H9 (cell line): ENCODE data around the gene WDR48. TPM values are rescaled to one million over a fixed set of nuclear protein-coding genes. Genes with fewer than 3 reads are reported as not detected.

Source experiments
- DNase-seq: peaks from one replicate; pipeline ENCODE4 v3.0.0-alpha.2; 2017
- H2AFZ ChIP-seq: one replicate; pipeline ENCODE4 v1.6.1; 2013; ENCODE audit warnings: mild to moderate bottlenecking, low read length, control low read depth, moderate library complexity
- H2AK5ac ChIP-seq: 2 replicates; pipeline ENCODE4 v1.6.1; 2013; ENCODE audit warnings: low read length, control low read depth, mixed read lengths; ENCODE audit not compliant: insufficient read length
- H2BK120ac ChIP-seq: one replicate; pipeline ENCODE4 v1.6.1; 2013; ENCODE audit warnings: low read depth, mild to moderate bottlenecking, low read length, control low read depth, inconsistent platforms; ENCODE audit not compliant: poor library complexity, severe bottlenecking
- H2BK12ac ChIP-seq: 2 replicates; pipeline ENCODE4 v1.6.1; 2013; ENCODE audit warnings: low read length, control low read depth, mixed read lengths, low read depth; ENCODE audit not compliant: insufficient read length
- H2BK15ac ChIP-seq: 2 replicates; pipeline ENCODE4 v1.6.1; 2013; ENCODE audit warnings: low read depth, low read length, control low read depth
- H2BK20ac ChIP-seq: one replicate; pipeline ENCODE4 v1.6.1; 2013; ENCODE audit warnings: low read depth, mild to moderate bottlenecking, low read length, control low read depth, inconsistent platforms; ENCODE audit not compliant: poor library complexity, severe bottlenecking
- H2BK5ac ChIP-seq: 2 replicates; pipeline ENCODE4 v1.6.1; 2013; ENCODE audit warnings: low read length, control low read depth, mixed read lengths; ENCODE audit not compliant: insufficient read length
- H3K14ac ChIP-seq: 2 replicates; pipeline ENCODE4 v1.6.1; 2013; ENCODE audit warnings: low read length, control low read depth; ENCODE audit not compliant: insufficient read depth
- H3K18ac ChIP-seq: 2 replicates; pipeline ENCODE4 v1.6.1; 2013; ENCODE audit warnings: low read depth, mild to moderate bottlenecking, mixed read lengths, low read length, control low read depth; ENCODE audit not compliant: insufficient read length
- H3K23ac ChIP-seq: 2 replicates; pipeline ENCODE4 v1.6.1; 2013; ENCODE audit warnings: low read length, control low read depth, mixed read lengths, low read depth; ENCODE audit not compliant: insufficient read length
- H3K23me2 ChIP-seq: 2 replicates; pipeline ENCODE4 v1.6.1; 2013; ENCODE audit warnings: low read depth, mild to moderate bottlenecking, mixed read lengths, low read length, control low read depth; ENCODE audit not compliant: insufficient read length, poor library complexity, severe bottlenecking
- H3K27ac ChIP-seq: 2 replicates; pipeline ENCODE4 v1.5.1; 2013; ENCODE audit warnings: low read length, control low read depth, mixed read lengths, low read depth; ENCODE audit not compliant: insufficient read length
- H3K27me3 ChIP-seq: 2 replicates; pipeline ENCODE4 v1.6.1; 2013; ENCODE audit warnings: low read length, control low read depth, inconsistent platforms; ENCODE audit not compliant: insufficient read depth
- H3K4ac ChIP-seq: 2 replicates; pipeline ENCODE4 v1.6.1; 2013; ENCODE audit warnings: low read depth, mild to moderate bottlenecking, control low read depth, inconsistent platforms, low read length, moderate library complexity
- H3K4me1 ChIP-seq: 2 replicates; pipeline ENCODE4 v1.6.1; 2013; ENCODE audit warnings: low read length, control low read depth, inconsistent platforms; ENCODE audit not compliant: insufficient read depth
- H3K4me2 ChIP-seq: 2 replicates; pipeline ENCODE4 v1.6.1; 2013; ENCODE audit warnings: low read length, control low read depth, mixed read lengths; ENCODE audit not compliant: insufficient read length, insufficient read depth
- H3K56ac ChIP-seq: 2 replicates; pipeline ENCODE4 v1.6.1; 2013; ENCODE audit warnings: low read depth, mild to moderate bottlenecking, mixed read lengths, low read length, control low read depth; ENCODE audit not compliant: insufficient read length
- H3K79me1 ChIP-seq: 2 replicates; pipeline ENCODE4 v1.6.1; 2013; ENCODE audit warnings: low read depth, mild to moderate bottlenecking, moderate library complexity, low read length, control low read depth, inconsistent platforms; ENCODE audit not compliant: insufficient read depth, poor library complexity, severe bottlenecking
- H3K79me2 ChIP-seq: 2 replicates; pipeline ENCODE4 v1.6.1; 2013; ENCODE audit warnings: low read length, control low read depth, inconsistent platforms; ENCODE audit not compliant: insufficient read depth
- H3K9ac ChIP-seq: 2 replicates; pipeline ENCODE4 v1.6.1; 2013; ENCODE audit warnings: low read length, control low read depth, mixed read lengths; ENCODE audit not compliant: insufficient read length; ENCODE audit errors: extremely low read depth
- H3K9me3 ChIP-seq: one replicate; pipeline ENCODE4 v1.6.1; 2013; ENCODE audit warnings: low read depth, low read length, inconsistent platforms; ENCODE audit not compliant: control insufficient read depth
- H3T11ph ChIP-seq: one replicate; pipeline ENCODE4 v1.6.1; 2013; ENCODE audit warnings: mild to moderate bottlenecking, low read length, control low read depth, inconsistent platforms
- H4K20me1 ChIP-seq: one replicate; pipeline ENCODE4 v1.6.1; 2013; ENCODE audit not compliant: control insufficient read depth, insufficient read length, insufficient read depth
- H4K5ac ChIP-seq: 2 replicates; pipeline ENCODE4 v1.6.1; 2013; ENCODE audit warnings: low read depth, mild to moderate bottlenecking, mixed read lengths, low read length, control low read depth; ENCODE audit not compliant: insufficient read length
- H4K8ac ChIP-seq: replicated peaks from 2 replicates; pipeline ENCODE4 v1.6.1; 2013; ENCODE audit warnings: low read length, control low read depth, mixed read lengths, low read depth; ENCODE audit not compliant: insufficient read length
- H4K91ac ChIP-seq: 2 replicates; pipeline ENCODE4 v1.6.1; 2013; ENCODE audit warnings: low read depth, mild to moderate bottlenecking, moderate library complexity, mixed read lengths, low read length, control low read depth; ENCODE audit not compliant: insufficient read length
- H3K27ac Mint-ChIP-seq, 3 experiments: 2 replicates in 2 of 3; 3 replicates in 1 of 3; pipeline ENCODE4 v1.8.0; 2020 to 2021; ENCODE audit warnings: mixed read lengths in 3 of 3, mild to moderate bottlenecking in 1 of 3, moderate library complexity in 1 of 3
- H3K27me3 Mint-ChIP-seq: 2 replicates; pipeline ENCODE4 v1.8.0; 2021; ENCODE audit warnings: low read depth, mild to moderate bottlenecking, moderate library complexity, mixed read lengths
- H3K36me3 Mint-ChIP-seq, 3 experiments: 2 replicates in 2 of 3; 3 replicates in 1 of 3; pipeline ENCODE4 v1.8.0; 2020 to 2021; ENCODE audit warnings: low read depth in 3 of 3, mixed read lengths in 3 of 3; ENCODE audit not compliant: insufficient read depth in 1 of 3
- H3K4me1 Mint-ChIP-seq, 2 experiments: 2 replicates each; pipeline ENCODE4 v1.8.0; 2020; ENCODE audit warnings: mixed read lengths in 2 of 2
- H3K4me3 Mint-ChIP-seq, 2 experiments: 2 replicates in 1 of 2; 3 replicates in 1 of 2; pipeline ENCODE4 v1.8.0; 2020 to 2021; ENCODE audit warnings: mild to moderate bottlenecking in 2 of 2, mixed read lengths in 2 of 2, moderate library complexity in 1 of 2
- H3K9me3 Mint-ChIP-seq, 2 experiments: 2 replicates in 1 of 2; 3 replicates in 1 of 2; pipeline ENCODE4 v1.8.0; 2020; ENCODE audit warnings: mild to moderate bottlenecking in 2 of 2, mixed read lengths in 2 of 2, moderate library complexity in 1 of 2
- CTCF ChIP-seq: fragments of 200-600 bp; sonication (generic); conservative IDR thresholded peaks from 3 replicates; pipeline ENCODE4 v1.8.0; 2021; ENCODE audit warnings: antibody characterized with exemption, mild to moderate bottlenecking
- WGBS: extraction: QIAGEN DNeasy Blood & Tissue Kit; methylation state at CpG from one replicate; pipeline ENCODE4 v1.1.7; 2013; ENCODE audit warnings: missing lambda C conversion rate, low lambda C conversion rate, mixed read lengths; ENCODE audit not compliant: insufficient read length; ENCODE audit errors: extremely low coverage; 5-methylcytosine and 5-hydroxymethylcytosine counted together
- total RNA-seq: library from RNA; stranded (reverse); gene quantifications from 2 replicates; pipeline ENCODE4 v1.2.1, GENCODE V29; 2021

Gene WDR48
- total RNA-seq, 1 experiment from 2014 or later: 52.7 TPM

- H3K23me2 ChIP-seq: no peaks in the 10 kb centered on the region
- no peak for TF ChIP-seq CTCF
- H2BK12ac ChIP-seq: no peak overlapping the region
- H3K4me2 ChIP-seq: no peak overlapping the region
- no peak overlapping the region for H2AFZ ChIP-seq
- Mint-ChIP-seq H3K27me3 (peaks cover 2% of the 10 kb centered on the region; the same call in 1 of the 2 replicates), H3K4me1 (peaks cover 35 to 40% of the 10 kb centered on the region in 2 experiments), H3K4me3 (no peak overlapping the region), H3K27ac (no peak overlapping the region; a peak in 1 of 7 replicates), H3K9me3 (no peaks in the 10 kb centered on the region), H3K36me3 (peaks cover 14 to 56% (median 44%) of the 10 kb centered on the region in 3 experiments; a peak in 6 of 7 replicates)
- no peak overlapping the region for H3K9ac ChIP-seq
- peak; percentile 18 for DNase-seq
- H3T11ph ChIP-seq: no peak overlapping the region
- H3K4me1 ChIP-seq: peaks cover 16% of the 10 kb centered on the region; the same call in 1 of the 2 replicates
- H3K4ac ChIP-seq: no peak overlapping the region
- no peak overlapping the region for H3K18ac ChIP-seq
- H4K8ac ChIP-seq: no peak overlapping the region
- H3K79me2 ChIP-seq: peaks cover 4% of the 10 kb centered on the region; the same call in 1 of the 2 replicates
- WGBS: no CpG with 5 or more reads among the region's 23 CpGs
- no peak overlapping the region for H2BK5ac ChIP-seq
- no peak overlapping the region for H4K5ac ChIP-seq
- no peaks in the 10 kb centered on the region for H3K9me3 ChIP-seq
- no peak overlapping the region for H2BK120ac ChIP-seq
- H3K14ac ChIP-seq: no peak overlapping the region
- no peak overlapping the region for H4K91ac ChIP-seq
- H3K27me3 ChIP-seq: no peaks in the 10 kb centered on the region
- no peak overlapping the region for H3K56ac ChIP-seq
- no peak overlapping the region for H3K27ac ChIP-seq
- H2BK15ac ChIP-seq: no peak overlapping the region
- no peaks in the 10 kb centered on the region for H4K20me1 ChIP-seq
- no peak overlapping the region for H2AK5ac ChIP-seq
- no peak overlapping the region for H2BK20ac ChIP-seq
- no peaks in the 10 kb centered on the region for H3K79me1 ChIP-seq
- H3K23ac ChIP-seq: no peak overlapping the region
Observed at GRCh38 chr3:39144748-39145380, 93.0 kb downstream of the WDR48 start.
